Measurements from ENCODE around the gene KIF26B. TPM values are rescaled to one million over a fixed set of nuclear protein-coding genes. Genes with fewer than 3 reads are reported as not detected.

The KIF26B gene
- total and polyA plus RNA-seq, 10 of the 15 experiments (the other 5 are each of a cell fraction or from before 2014, with no cell fraction given) = 0.35 to 11.6 (median 2.2) TPM

DNA sequence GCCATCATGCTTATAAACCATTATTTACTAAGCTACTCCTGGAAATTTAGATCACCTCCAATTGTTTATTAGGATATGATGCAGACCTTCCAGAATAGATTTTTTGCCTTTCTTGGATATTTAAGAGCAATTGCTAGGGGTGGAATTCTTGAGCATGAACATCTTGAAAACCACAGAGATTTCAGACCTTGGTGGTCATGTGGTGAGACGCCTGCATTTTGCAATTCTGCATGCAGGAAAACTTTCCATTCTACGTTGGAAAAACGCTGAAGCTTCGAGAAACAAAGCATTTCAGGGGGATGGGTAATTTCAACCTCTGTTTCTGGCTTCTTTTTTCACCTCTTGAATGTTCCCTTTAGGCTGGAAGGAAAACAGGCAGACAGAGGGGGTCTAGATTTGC, 596.3 kb downstream of the KIF26B start:
- no peak overlapping the region for H3K4me3 ChIP-seq
- intact Hi-C loops (cut with micrococcal nuclease; ENCODE audit: unreplicated experiment) = no loop called here
- no peak overlapping the region for H3K4me2 ChIP-seq (ENCODE audit: control insufficient read depth, insufficient read depth)
- H3K27ac ChIP-seq (ENCODE audit: control insufficient read depth, insufficient read depth) = no peak overlapping the region
- H3K4me1 ChIP-seq (ENCODE audit: control insufficient read depth, insufficient read depth, low read length) = peaks cover 5% of the 10 kb centered on the region; the same call in 1 of the 2 replicates
- ATAC-seq = no peak
- H3K79me2 ChIP-seq (ENCODE audit: control insufficient read depth, insufficient read depth, low read length) = no peaks in the 10 kb centered on the region
- no peaks in the 10 kb centered on the region for H4K20me1 ChIP-seq (ENCODE audit: control insufficient read depth, insufficient read depth)
- ChIA-PET CTCF (no interaction called here), SMC1A (ENCODE audit: uncharacterized antibody, unreplicated experiment) (no interaction called here), POLR2A (no interaction called here), RAD21 (ENCODE audit: unreplicated experiment) (no interaction called here)
- H3K27me3 ChIP-seq (replicated peaks in 1 of 2; ENCODE audit: control insufficient read depth in 2 of 2, insufficient read depth in 2 of 2, low read length in 1 of 2) = no peaks in the 10 kb centered on the region
- BruUV-seq (replicated peaks) = no TSS peak
- no peak for TF ChIP-seq CREB1 (IDR thresholded peaks at IDR 0.05; ENCODE audit: low read depth)
- H2AFZ ChIP-seq (ENCODE audit: control insufficient read depth, low read depth, low read length) = no peak overlapping the region
- DNase-seq (ENCODE audit: low read depth, low spot score) = no peak
- no peaks in the 10 kb centered on the region for H3K9me3 ChIP-seq (replicated peaks; ENCODE audit: control insufficient read depth, insufficient read depth, low read length)
- H3K36me3 ChIP-seq (ENCODE audit: control insufficient read depth in 2 of 2, insufficient read depth in 2 of 2, low read length in 1 of 2) = no peaks in the 10 kb centered on the region
- 68% methylated on average over 4 of the region's 4 CpGs for WGBS (ENCODE audit: insufficient coverage, insufficient replicate concordance, low lambda C conversion rate, missing lambda C conversion rate)
- no peak for FAIRE-seq
- in situ Hi-C loops (cut with MboI) = no loop called here
- no peak overlapping the region for H3K9ac ChIP-seq (ENCODE audit: control insufficient read depth, insufficient read depth, low read length)

- Histone ChIP-seq H3K36me3 (ENCODE audit: control insufficient read depth in 2 of 2, insufficient read depth in 2 of 2, low read length in 1 of 2) (no peaks in the 10 kb centered on the region), H3K27me3 (replicated peaks in 1 of 2; ENCODE audit: control insufficient read depth in 2 of 2, insufficient read depth in 2 of 2, low read length in 1 of 2) (no peaks in the 10 kb centered on the region), H4K20me1 (ENCODE audit: control insufficient read depth, insufficient read depth) (no peaks in the 10 kb centered on the region), H3K4me2 (ENCODE audit: control insufficient read depth, insufficient read depth) (no peak overlapping the region), H3K4me1 (ENCODE audit: control insufficient read depth, insufficient read depth, low read length) (peaks cover 5% of the 10 kb centered on the region; the same call in 1 of the 2 replicates), H2AFZ (ENCODE audit: control insufficient read depth, low read depth, low read length) (no peak overlapping the region), H3K27ac (ENCODE audit: control insufficient read depth, insufficient read depth) (no peak overlapping the region), H3K9ac (ENCODE audit: control insufficient read depth, insufficient read depth, low read length) (no peak overlapping the region), H3K9me3 (replicated peaks; ENCODE audit: control insufficient read depth, insufficient read depth, low read length) (no peaks in the 10 kb centered on the region), H3K79me2 (ENCODE audit: control insufficient read depth, insufficient read depth, low read length) (no peaks in the 10 kb centered on the region), H3K4me3 (no peak overlapping the region)
- ChIA-PET POLR2A (no interaction called here), SMC1A (ENCODE audit: uncharacterized antibody, unreplicated experiment) (no interaction called here), RAD21 (ENCODE audit: unreplicated experiment) (no interaction called here), CTCF (no interaction called here)
- in situ Hi-C loops (cut with MboI) = no loop called here
- FAIRE-seq (no peak), DNase-seq (ENCODE audit: low read depth, low spot score) (no peak), ATAC-seq (no peak)
- WGBS (ENCODE audit: insufficient coverage, insufficient replicate concordance, low lambda C conversion rate, missing lambda C conversion rate) = 89% methylated on average over 12 of the region's 12 CpGs
- no TSS peak for BruUV-seq (replicated peaks)
- intact Hi-C loops (cut with micrococcal nuclease; ENCODE audit: unreplicated experiment) = no loop called here
- TF ChIP-seq EP300 (IDR thresholded peaks at IDR 0.05; ENCODE audit: borderline replicate concordance in 1 of 2, control insufficient read depth in 1 of 2, low read depth in 2 of 2, low read length in 2 of 2) (no peak), SREBF1 (IDR thresholded peaks at IDR 0.05; ENCODE audit: low read length) (no peak), SUZ12 (IDR thresholded peaks at IDR 0.05; ENCODE audit: unreplicated experiment) (no peak), RELB (IDR thresholded peaks at IDR 0.05; ENCODE audit: low read depth) (no peak), PBX3 (IDR thresholded peaks at IDR 0.05; ENCODE audit: insufficient replicate concordance, low read depth, low read length) (no peak), FOS (IDR thresholded peaks at IDR 0.05; ENCODE audit: borderline replicate concordance, extremely low read depth, insufficient read length) (no peak), BMI1 (IDR thresholded peaks at IDR 0.05; ENCODE audit: borderline replicate concordance) (no peak), RAD51 (IDR thresholded peaks at IDR 0.05) (no peak), CHD4 (IDR thresholded peaks at IDR 0.05) (no peak), DPF2 (IDR thresholded peaks at IDR 0.05) (no peak), NRF1 (conservative IDR thresholded peaks at IDR 0.05; ENCODE audit: low read depth, low read length) (no peak), KDM1A (IDR thresholded peaks at IDR 0.05; ENCODE audit: borderline replicate concordance) (no peak)
- TF ChIP-seq, protein P1, sequence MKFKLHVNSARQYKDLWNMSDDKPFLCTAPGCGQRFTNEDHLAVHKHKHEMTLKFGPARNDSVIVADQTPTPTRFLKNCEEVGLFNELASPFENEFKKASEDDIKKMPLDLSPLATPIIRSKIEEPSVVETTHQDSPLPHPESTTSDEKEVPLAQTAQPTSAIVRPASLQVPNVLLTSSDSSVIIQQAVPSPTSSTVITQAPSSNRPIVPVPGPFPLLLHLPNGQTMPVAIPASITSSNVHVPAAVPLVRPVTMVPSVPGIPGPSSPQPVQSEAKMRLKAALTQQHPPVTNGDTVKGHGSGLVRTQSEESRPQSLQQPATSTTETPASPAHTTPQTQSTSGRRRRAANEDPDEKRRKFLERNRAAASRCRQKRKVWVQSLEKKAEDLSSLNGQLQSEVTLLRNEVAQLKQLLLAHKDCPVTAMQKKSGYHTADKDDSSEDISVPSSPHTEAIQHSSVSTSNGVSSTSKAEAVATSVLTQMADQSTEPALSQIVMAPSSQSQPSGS (IDR thresholded peaks at IDR 0.05; ENCODE audit: low read length) = no peak
Observed at GRCh38 chr1:245751726-245752470, 597.1 kb downstream of the KIF26B start.
